GM12878 (cell line): ENCODE measurements around the gene MALT1. TPM values are rescaled to one million over a fixed set of nuclear protein-coding genes. Genes with fewer than 3 reads are reported as not detected.

Source experiments
- MEF2B ChIP-seq: fragments of 450-650 bp; IDR thresholded peaks from 2 replicates; pipeline ENCODE4 v1.6.1; 2018; ENCODE audit warnings: mild to moderate bottlenecking, moderate library complexity; ENCODE audit not compliant: partially characterized antibody, poor library complexity, severe bottlenecking
- NFYA ChIP-seq: IDR thresholded peaks from 2 replicates; pipeline ENCODE4 v1.6.1; 2011; ENCODE audit warnings: low read depth, mild to moderate bottlenecking, low read length, improper control_type of control experiment, borderline replicate concordance
- PAX8 ChIP-seq: fragments of 450-650 bp; IDR thresholded peaks from 2 replicates; pipeline ENCODE4 v1.6.1; 2017; ENCODE audit warnings: mild to moderate bottlenecking, moderate library complexity
- SMC3 ChIP-seq: IDR thresholded peaks from 2 replicates; pipeline ENCODE4 v1.6.1; 2011; ENCODE audit warnings: low read length, improper control_type of control experiment, borderline replicate concordance
- ZSCAN29 ChIP-seq: fragments of 450-650 bp; IDR thresholded peaks from 2 replicates; pipeline ENCODE4 v1.6.1; 2017; ENCODE audit warnings: mild to moderate bottlenecking, moderate library complexity
- polyA plus RNA-seq, 11 experiments: library from polyadenylated mRNA; depleted of rRNA in 4 of 11; unstranded in 6 of 11; stranded (reverse) in 5 of 11; fragments of >200 nt; fragmentation: Nextera tagmentation in 4 of 11; fragmentation: Illumina TruSeq in 1 of 11; extraction: Ambion mirVana in 4 of 11; extraction: Trizol in 1 of 11; gene quantifications; 1 replicate in 1 of 11; 2 replicates in 10 of 11; pipeline versions ENCODE4 v1.2.1 to v1.2.3, GENCODE V29; 2011 to 2016; ENCODE audit warnings: inconsistent platforms in 2 of 11, missing spikeins in 2 of 11, low read depth in 1 of 11
- total RNA-seq, 4 experiments: library from RNA; depleted of rRNA in 3 of 4; stranded (reverse); fragments of >200 nt in 3 of 4; fragmentation: Illumina TruSeq in 1 of 4; extraction: Trizol in 1 of 4; gene quantifications; 2 replicates each; pipeline versions ENCODE4 v1.2.1 to v1.2.3, GENCODE V29; 2013 to 2021
- TF ChIP-seq, protein P1 (sequence below): fragments of 450-650 bp; IDR thresholded peaks from 2 replicates; pipeline ENCODE4 v1.6.1; 2017; ENCODE audit warnings: mild to moderate bottlenecking, moderate library complexity
- TF ChIP-seq, protein P2 (sequence below): IDR thresholded peaks from 2 replicates; pipeline ENCODE4 v1.6.1; 2012; ENCODE audit warnings: mild to moderate bottlenecking, low read depth, low read length

MALT1 gene
- total and polyA plus RNA-seq, 10 of the 15 experiments (the other 5 are each of a cell fraction or from before 2014, with no cell fraction given): 17.6 to 126 (median 45.4) TPM

DNA sequence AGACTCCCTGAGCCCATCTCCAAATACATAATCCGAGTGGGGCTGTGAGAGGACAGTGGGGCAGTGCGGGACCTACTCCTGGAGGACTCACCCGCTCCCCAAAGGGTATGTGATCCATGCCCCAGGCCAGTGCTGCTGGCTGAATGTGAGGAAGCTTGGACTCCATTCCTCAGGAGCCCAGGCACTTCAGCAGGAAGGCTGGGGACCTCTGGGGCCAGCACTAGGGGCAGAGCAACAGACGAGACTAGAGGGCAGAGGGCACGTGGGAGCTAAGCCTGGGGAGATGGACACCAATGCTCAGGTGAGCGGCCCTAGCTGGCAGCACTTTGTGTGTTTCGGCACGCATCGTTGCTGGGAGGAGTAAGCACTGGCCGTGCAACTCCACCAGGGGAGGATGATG lies 84.9 kb downstream of the MALT1 start (continued):
- TF ChIP-seq, protein P1, sequence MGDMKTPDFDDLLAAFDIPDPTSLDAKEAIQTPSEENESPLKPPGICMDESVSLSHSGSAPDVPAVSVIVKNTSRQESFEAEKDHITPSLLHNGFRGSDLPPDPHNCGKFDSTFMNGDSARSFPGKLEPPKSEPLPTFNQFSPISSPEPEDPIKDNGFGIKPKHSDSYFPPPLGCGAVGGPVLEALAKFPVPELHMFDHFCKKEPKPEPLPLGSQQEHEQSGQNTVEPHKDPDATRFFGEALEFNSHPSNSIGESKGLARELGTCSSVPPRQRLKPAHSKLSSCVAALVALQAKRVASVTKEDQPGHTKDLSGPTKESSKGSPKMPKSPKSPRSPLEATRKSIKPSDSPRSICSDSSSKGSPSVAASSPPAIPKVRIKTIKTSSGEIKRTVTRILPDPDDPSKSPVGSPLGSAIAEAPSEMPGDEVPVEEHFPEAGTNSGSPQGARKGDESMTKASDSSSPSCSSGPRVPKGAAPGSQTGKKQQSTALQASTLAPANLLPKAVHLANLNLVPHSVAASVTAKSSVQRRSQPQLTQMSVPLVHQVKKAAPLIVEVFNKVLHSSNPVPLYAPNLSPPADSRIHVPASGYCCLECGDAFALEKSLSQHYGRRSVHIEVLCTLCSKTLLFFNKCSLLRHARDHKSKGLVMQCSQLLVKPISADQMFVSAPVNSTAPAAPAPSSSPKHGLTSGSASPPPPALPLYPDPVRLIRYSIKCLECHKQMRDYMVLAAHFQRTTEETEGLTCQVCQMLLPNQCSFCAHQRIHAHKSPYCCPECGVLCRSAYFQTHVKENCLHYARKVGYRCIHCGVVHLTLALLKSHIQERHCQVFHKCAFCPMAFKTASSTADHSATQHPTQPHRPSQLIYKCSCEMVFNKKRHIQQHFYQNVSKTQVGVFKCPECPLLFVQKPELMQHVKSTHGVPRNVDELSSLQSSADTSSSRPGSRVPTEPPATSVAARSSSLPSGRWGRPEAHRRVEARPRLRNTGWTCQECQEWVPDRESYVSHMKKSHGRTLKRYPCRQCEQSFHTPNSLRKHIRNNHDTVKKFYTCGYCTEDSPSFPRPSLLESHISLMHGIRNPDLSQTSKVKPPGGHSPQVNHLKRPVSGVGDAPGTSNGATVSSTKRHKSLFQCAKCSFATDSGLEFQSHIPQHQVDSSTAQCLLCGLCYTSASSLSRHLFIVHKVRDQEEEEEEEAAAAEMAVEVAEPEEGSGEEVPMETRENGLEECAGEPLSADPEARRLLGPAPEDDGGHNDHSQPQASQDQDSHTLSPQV: no peak
- no peak for TF ChIP-seq SMC3
- TF ChIP-seq PAX8: no peak
- no peak for TF ChIP-seq NFYA
- TF ChIP-seq, protein P2, sequence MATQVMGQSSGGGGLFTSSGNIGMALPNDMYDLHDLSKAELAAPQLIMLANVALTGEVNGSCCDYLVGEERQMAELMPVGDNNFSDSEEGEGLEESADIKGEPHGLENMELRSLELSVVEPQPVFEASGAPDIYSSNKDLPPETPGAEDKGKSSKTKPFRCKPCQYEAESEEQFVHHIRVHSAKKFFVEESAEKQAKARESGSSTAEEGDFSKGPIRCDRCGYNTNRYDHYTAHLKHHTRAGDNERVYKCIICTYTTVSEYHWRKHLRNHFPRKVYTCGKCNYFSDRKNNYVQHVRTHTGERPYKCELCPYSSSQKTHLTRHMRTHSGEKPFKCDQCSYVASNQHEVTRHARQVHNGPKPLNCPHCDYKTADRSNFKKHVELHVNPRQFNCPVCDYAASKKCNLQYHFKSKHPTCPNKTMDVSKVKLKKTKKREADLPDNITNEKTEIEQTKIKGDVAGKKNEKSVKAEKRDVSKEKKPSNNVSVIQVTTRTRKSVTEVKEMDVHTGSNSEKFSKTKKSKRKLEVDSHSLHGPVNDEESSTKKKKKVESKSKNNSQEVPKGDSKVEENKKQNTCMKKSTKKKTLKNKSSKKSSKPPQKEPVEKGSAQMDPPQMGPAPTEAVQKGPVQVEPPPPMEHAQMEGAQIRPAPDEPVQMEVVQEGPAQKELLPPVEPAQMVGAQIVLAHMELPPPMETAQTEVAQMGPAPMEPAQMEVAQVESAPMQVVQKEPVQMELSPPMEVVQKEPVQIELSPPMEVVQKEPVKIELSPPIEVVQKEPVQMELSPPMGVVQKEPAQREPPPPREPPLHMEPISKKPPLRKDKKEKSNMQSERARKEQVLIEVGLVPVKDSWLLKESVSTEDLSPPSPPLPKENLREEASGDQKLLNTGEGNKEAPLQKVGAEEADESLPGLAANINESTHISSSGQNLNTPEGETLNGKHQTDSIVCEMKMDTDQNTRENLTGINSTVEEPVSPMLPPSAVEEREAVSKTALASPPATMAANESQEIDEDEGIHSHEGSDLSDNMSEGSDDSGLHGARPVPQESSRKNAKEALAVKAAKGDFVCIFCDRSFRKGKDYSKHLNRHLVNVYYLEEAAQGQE: no peak
- TF ChIP-seq ZSCAN29: no peak
- no peak for TF ChIP-seq MEF2B
